ENCODE results near the gene CA9. TPM values are rescaled to one million over a fixed set of nuclear protein-coding genes. Genes with fewer than 3 reads are reported as not detected.

The CA9 gene
- total RNA-seq, 1 experiment from 2014 or later: 8.5 TPM

GRCh38 chr9:35669331-35670145 is 4.2 kb upstream of the CA9 start:
- H3K27me3 ChIP-seq (ENCODE audit: insufficient read depth, low read length): no peaks in the 10 kb centered on the region
- RAD21 ChIA-PET (ENCODE audit: low non-redundant PET in 1 of 2, low total read pairs in 2 of 2, uncharacterized antibody in 2 of 2, unreplicated experiment in 2 of 2): no interaction called here
- H3K79me2 ChIP-seq (ENCODE audit: insufficient read depth, low read length): peaks cover 4% of the 10 kb centered on the region; the same call in 1 of the 2 replicates
- BruUV-seq (replicated peaks): no TSS peak
- no peaks in the 10 kb centered on the region for H3K9me2 ChIP-seq (ENCODE audit: insufficient read depth)
- intact Hi-C loops (cut with micrococcal nuclease): no loop called here
- H4K20me1 ChIP-seq (ENCODE audit: insufficient read depth): no peaks in the 10 kb centered on the region
- 0 out of 2 replicates have a peak overlapping the region, but pooled peaks have one; percentile 7 for H3K27ac ChIP-seq (ENCODE audit: low read depth, low read length)
- H3K9me3 ChIP-seq (ENCODE audit: control insufficient read depth in 1 of 2, insufficient read depth in 1 of 2, low read depth in 1 of 2, low read length in 2 of 2): no peaks in the 10 kb centered on the region
- no peaks in the 10 kb centered on the region for H3K36me3 ChIP-seq (ENCODE audit: control insufficient read depth in 1 of 2, insufficient read depth in 2 of 2, low read length in 2 of 2)
- CTCF ChIA-PET: interaction anchor here (1.4 kb wide), 1 partner anchor 9 kb away, joined by 5 read pairs; no protein-coding TSS in a partner anchor
- DNase-seq (ENCODE audit: low read depth, low spot score) (no peak), ATAC-seq (peak; percentile 10; the same call in 1 of the 2 replicates)
- peak overlapping the region in 1 of 2 experiments; percentile 25; a peak in 1 of 4 replicates for H3K4me3 ChIP-seq (replicated peaks in 1 of 2; ENCODE audit: low read depth in 1 of 2, low read length in 2 of 2)
- POLR2A ChIA-PET: interaction anchor here (1.4 kb wide), 1 partner anchor 11 kb away, joined by 3 read pairs; no protein-coding TSS in a partner anchor
- TF ChIP-seq FOSL1 (IDR thresholded peaks at IDR 0.05; ENCODE audit: low read depth) (no peak), RAD21 (IDR thresholded peaks at IDR 0.05; ENCODE audit: low read depth) (no peak), SIN3A (IDR thresholded peaks at IDR 0.05; ENCODE audit: low read depth) (no peak), ZFX (IDR thresholded peaks at IDR 0.05) (no peak), SP1 (IDR thresholded peaks at IDR 0.05; ENCODE audit: low read depth) (peak; percentile 22; the same call in 1 of the 2 replicates)
- TF ChIP-seq, protein P1, sequence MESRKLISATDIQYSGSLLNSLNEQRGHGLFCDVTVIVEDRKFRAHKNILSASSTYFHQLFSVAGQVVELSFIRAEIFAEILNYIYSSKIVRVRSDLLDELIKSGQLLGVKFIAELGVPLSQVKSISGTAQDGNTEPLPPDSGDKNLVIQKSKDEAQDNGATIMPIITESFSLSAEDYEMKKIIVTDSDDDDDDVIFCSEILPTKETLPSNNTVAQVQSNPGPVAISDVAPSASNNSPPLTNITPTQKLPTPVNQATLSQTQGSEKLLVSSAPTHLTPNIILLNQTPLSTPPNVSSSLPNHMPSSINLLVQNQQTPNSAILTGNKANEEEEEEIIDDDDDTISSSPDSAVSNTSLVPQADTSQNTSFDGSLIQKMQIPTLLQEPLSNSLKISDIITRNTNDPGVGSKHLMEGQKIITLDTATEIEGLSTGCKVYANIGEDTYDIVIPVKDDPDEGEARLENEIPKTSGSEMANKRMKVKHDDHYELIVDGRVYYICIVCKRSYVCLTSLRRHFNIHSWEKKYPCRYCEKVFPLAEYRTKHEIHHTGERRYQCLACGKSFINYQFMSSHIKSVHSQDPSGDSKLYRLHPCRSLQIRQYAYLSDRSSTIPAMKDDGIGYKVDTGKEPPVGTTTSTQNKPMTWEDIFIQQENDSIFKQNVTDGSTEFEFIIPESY (IDR thresholded peaks at IDR 0.05; ENCODE audit: extremely low read depth, insufficient replicate concordance, low read length): no peak
- no peak overlapping the region for H3K9ac ChIP-seq (ENCODE audit: low read length)
- H3K4me2 ChIP-seq (ENCODE audit: low read length): peak overlapping the region; percentile 67
- H2AFZ ChIP-seq (ENCODE audit: low read depth, low read length, poor library complexity, severe bottlenecking): peak overlapping the region; percentile 84
- peaks cover 23 to 45% of the 10 kb centered on the region in 2 experiments; a peak in 3 of 4 replicates for H3K4me1 ChIP-seq (ENCODE audit: control insufficient read depth in 1 of 2, insufficient read depth in 2 of 2, low read length in 2 of 2)

- ATAC-seq: no peak
- Histone ChIP-seq H3K27ac (ENCODE audit: low read depth, low read length) (no peak overlapping the region), H3K79me2 (ENCODE audit: insufficient read depth, low read length) (no peaks in the 10 kb centered on the region), H2AFZ (ENCODE audit: low read depth, low read length, poor library complexity, severe bottlenecking) (no peak overlapping the region), H3K27me3 (ENCODE audit: insufficient read depth, low read length) (no peaks in the 10 kb centered on the region), H3K36me3 (ENCODE audit: control insufficient read depth in 1 of 2, insufficient read depth in 2 of 2, low read length in 2 of 2) (no peaks in the 10 kb centered on the region), H3K4me3 (replicated peaks in 1 of 2; ENCODE audit: low read depth in 1 of 2, low read length in 2 of 2) (no peak overlapping the region), H4K20me1 (ENCODE audit: insufficient read depth) (no peaks in the 10 kb centered on the region), H3K4me1 (ENCODE audit: control insufficient read depth in 1 of 2, insufficient read depth in 2 of 2, low read length in 2 of 2) (peaks cover 10 to 22% of the 10 kb centered on the region in 2 experiments; a peak in 3 of 4 replicates), H3K4me2 (ENCODE audit: low read length) (peak overlapping the region; percentile 42), H3K9me3 (ENCODE audit: control insufficient read depth in 1 of 2, insufficient read depth in 1 of 2, low read depth in 1 of 2, low read length in 2 of 2) (no peaks in the 10 kb centered on the region), H3K9ac (ENCODE audit: low read length) (no peak overlapping the region), H3K9me2 (ENCODE audit: insufficient read depth) (no peaks in the 10 kb centered on the region)
- no peak for DNase-seq (ENCODE audit: low read depth, low spot score)
- ChIA-PET CTCF (interaction anchor here (1.2 kb wide), 1 partner anchor 23 kb away, joined by 4 read pairs; no protein-coding TSS in a partner anchor), POLR2A (no interaction called here), RAD21 (ENCODE audit: low non-redundant PET in 1 of 2, low total read pairs in 2 of 2, uncharacterized antibody in 2 of 2, unreplicated experiment in 2 of 2) (no interaction called here)
- no TSS peak for BruUV-seq (replicated peaks)
- intact Hi-C loops (cut with micrococcal nuclease): no loop called here
- TF ChIP-seq ELF1 (IDR thresholded peaks at IDR 0.05; ENCODE audit: borderline replicate concordance, low read depth): no peak
- no peak for TF ChIP-seq ATF3 (IDR thresholded peaks at IDR 0.05)
- TF ChIP-seq EZH2phosphoT487 (IDR thresholded peaks at IDR 0.05; ENCODE audit: borderline replicate concordance): no peak
- TF ChIP-seq, protein P2, sequence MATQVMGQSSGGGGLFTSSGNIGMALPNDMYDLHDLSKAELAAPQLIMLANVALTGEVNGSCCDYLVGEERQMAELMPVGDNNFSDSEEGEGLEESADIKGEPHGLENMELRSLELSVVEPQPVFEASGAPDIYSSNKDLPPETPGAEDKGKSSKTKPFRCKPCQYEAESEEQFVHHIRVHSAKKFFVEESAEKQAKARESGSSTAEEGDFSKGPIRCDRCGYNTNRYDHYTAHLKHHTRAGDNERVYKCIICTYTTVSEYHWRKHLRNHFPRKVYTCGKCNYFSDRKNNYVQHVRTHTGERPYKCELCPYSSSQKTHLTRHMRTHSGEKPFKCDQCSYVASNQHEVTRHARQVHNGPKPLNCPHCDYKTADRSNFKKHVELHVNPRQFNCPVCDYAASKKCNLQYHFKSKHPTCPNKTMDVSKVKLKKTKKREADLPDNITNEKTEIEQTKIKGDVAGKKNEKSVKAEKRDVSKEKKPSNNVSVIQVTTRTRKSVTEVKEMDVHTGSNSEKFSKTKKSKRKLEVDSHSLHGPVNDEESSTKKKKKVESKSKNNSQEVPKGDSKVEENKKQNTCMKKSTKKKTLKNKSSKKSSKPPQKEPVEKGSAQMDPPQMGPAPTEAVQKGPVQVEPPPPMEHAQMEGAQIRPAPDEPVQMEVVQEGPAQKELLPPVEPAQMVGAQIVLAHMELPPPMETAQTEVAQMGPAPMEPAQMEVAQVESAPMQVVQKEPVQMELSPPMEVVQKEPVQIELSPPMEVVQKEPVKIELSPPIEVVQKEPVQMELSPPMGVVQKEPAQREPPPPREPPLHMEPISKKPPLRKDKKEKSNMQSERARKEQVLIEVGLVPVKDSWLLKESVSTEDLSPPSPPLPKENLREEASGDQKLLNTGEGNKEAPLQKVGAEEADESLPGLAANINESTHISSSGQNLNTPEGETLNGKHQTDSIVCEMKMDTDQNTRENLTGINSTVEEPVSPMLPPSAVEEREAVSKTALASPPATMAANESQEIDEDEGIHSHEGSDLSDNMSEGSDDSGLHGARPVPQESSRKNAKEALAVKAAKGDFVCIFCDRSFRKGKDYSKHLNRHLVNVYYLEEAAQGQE (IDR thresholded peaks at IDR 0.05; ENCODE audit: low read depth): no peak
- no peak for TF ChIP-seq SIN3A (IDR thresholded peaks at IDR 0.05; ENCODE audit: low read depth)
- no peak for TF ChIP-seq CEBPB (IDR thresholded peaks at IDR 0.05; ENCODE audit: low read depth)
Observed at GRCh38 chr9:35674025-35674361, 265 bp downstream of the CA9 start.

Measured in HCT116 (cell line).